Effector memory CD8-positive, alpha-beta T cell (primary cell): ENCODE data around the gene FOXR1.

Experiments used
- ATAC-seq: fragments of 150-1000 bp; cut with Tn5 transposase; replicated peaks from 2 replicates; pipeline ENCODE4 v1.10.0; 2021; ENCODE audit warnings: mild to moderate bottlenecking, moderate library complexity
- DNase-seq, 3 experiments: peaks; one replicate each; pipeline ENCODE4 v3.0.0; 2021
- H3K27ac Mint-ChIP-seq, 2 donors: one replicate each; pipeline ENCODE4 v1.8.0; 2022; ENCODE audit warnings: mild to moderate bottlenecking in 2 of 2, mixed read lengths in 2 of 2, moderate library complexity in 2 of 2
- H3K27me3 Mint-ChIP-seq, 2 donors: one replicate each; pipeline ENCODE4 v1.8.0; 2022; ENCODE audit warnings: mixed read lengths in 2 of 2
- H3K36me3 Mint-ChIP-seq: one replicate; pipeline ENCODE4 v1.8.0; 2022; ENCODE audit warnings: mild to moderate bottlenecking, moderate library complexity, mixed read lengths; ENCODE audit not compliant: insufficient read depth
- H3K4me1 Mint-ChIP-seq, 2 donors: one replicate each; pipeline ENCODE4 v1.8.0; 2022; ENCODE audit warnings: low read depth in 2 of 2, mixed read lengths in 2 of 2
- H3K4me3 Mint-ChIP-seq, 2 donors: one replicate each; pipeline ENCODE4 v1.8.0; 2022; ENCODE audit warnings: mild to moderate bottlenecking in 2 of 2, mixed read lengths in 2 of 2, moderate library complexity in 2 of 2
- H3K9me3 Mint-ChIP-seq, 2 donors: one replicate each; pipeline ENCODE4 v1.8.0; 2022; ENCODE audit warnings: mixed read lengths in 2 of 2
- total RNA-seq, 9 experiments: gene quantifications; one replicate each; lab custom pipeline; 2026; lab: John Stamatoyannopoulos, UW

Gene FOXR1
- 0 to 0.25 (median 0) reads per million in 9 experiments for total RNA-seq

- Mint-ChIP-seq H3K27me3 (peaks cover 28 to 53% of the 10 kb centered on the region in 2 donors), H3K36me3 (no peaks in the 10 kb centered on the region), H3K27ac (no peak within 1 kb of the TSS), H3K4me3 (no peak within 1 kb of the TSS), H3K9me3 (no peaks in the 10 kb centered on the region), H3K4me1 (no peaks in the 10 kb centered on the region)
- ATAC-seq (no peak), DNase-seq (no peak)
These were observed at the start of gene FOXR1 for GRCh38 chr11:118971646-118972045. Gene FOXR1, plus strand, starts transcription at chr11:118971761. Its CDS starts 171 bp downstream, at chr11:118971932.

- ATAC-seq: no peak
- Mint-ChIP-seq H3K4me3 (peak overlapping the region; percentile 91 to 94), H3K36me3 (peaks cover 87% of the 10 kb centered on the region), H3K27ac (peak overlapping the region; percentile 94 to 99), H3K9me3 (no peaks in the 10 kb centered on the region), H3K4me1 (peaks cover 68 to 70% of the 10 kb centered on the region in 2 donors), H3K27me3 (no peaks in the 10 kb centered on the region)
- DNase-seq: no peak
These were observed 49.4 kb upstream of the FOXR1 start for GRCh38 chr11:118921929-118922744.

GRCh38 chr11:118922745-118923627 is 48.6 kb upstream of the FOXR1 start:
- DNase-seq: no peak
- H3K4me3 Mint-ChIP-seq: peak overlapping the region; percentile 91 to 94
- peaks cover 68 to 70% of the 10 kb centered on the region in 2 donors for H3K4me1 Mint-ChIP-seq
- ATAC-seq: no peak
- peaks cover 86% of the 10 kb centered on the region for H3K36me3 Mint-ChIP-seq
- H3K27ac Mint-ChIP-seq: peak overlapping the region; percentile 94 to 99
- no peaks in the 10 kb centered on the region for H3K9me3 Mint-ChIP-seq
- H3K27me3 Mint-ChIP-seq: no peaks in the 10 kb centered on the region

GRCh38 chr11:118923721-118924587 is 47.6 kb upstream of the FOXR1 start:
- Mint-ChIP-seq H3K36me3 (peaks cover 87% of the 10 kb centered on the region), H3K4me1 (peaks cover 60 to 68% of the 10 kb centered on the region in 2 donors), H3K27me3 (no peaks in the 10 kb centered on the region), H3K9me3 (no peaks in the 10 kb centered on the region), H3K27ac (peak overlapping the region; percentile 94 to 99), H3K4me3 (peak overlapping the region; percentile 91 to 94)
- DNase-seq (peak in 1 of 3 experiments; percentile 37), ATAC-seq (no peak)

GRCh38 chr11:118924591-118925585 is 46.7 kb upstream of the FOXR1 start:
- Mint-ChIP-seq H3K27me3 (no peaks in the 10 kb centered on the region), H3K4me1 (peaks cover 53 to 60% of the 10 kb centered on the region in 2 donors), H3K4me3 (peak overlapping the region; percentile 91 to 94), H3K9me3 (no peaks in the 10 kb centered on the region), H3K27ac (peak overlapping the region; percentile 94 to 99), H3K36me3 (peaks cover 85% of the 10 kb centered on the region)
- DNase-seq (peak in 1 of 3 experiments; percentile 50), ATAC-seq (no peak)

GRCh38 chr11:118927554-118928100 is 43.9 kb upstream of the FOXR1 start:
- Mint-ChIP-seq H3K27ac (peak overlapping the region; percentile 99 to 100), H3K36me3 (peaks cover 79% of the 10 kb centered on the region), H3K9me3 (no peaks in the 10 kb centered on the region), H3K4me3 (peak overlapping the region; percentile 91 to 94), H3K4me1 (peaks cover 49 to 58% of the 10 kb centered on the region in 2 donors), H3K27me3 (no peaks in the 10 kb centered on the region)
- ATAC-seq: no peak
- DNase-seq: no peak

- Mint-ChIP-seq H3K27ac (peak overlapping the region; percentile 99 to 100), H3K4me3 (peak overlapping the region; percentile 91 to 94), H3K4me1 (peaks cover 45 to 51% of the 10 kb centered on the region in 2 donors), H3K36me3 (peaks cover 72% of the 10 kb centered on the region), H3K9me3 (no peaks in the 10 kb centered on the region), H3K27me3 (no peaks in the 10 kb centered on the region)
- DNase-seq (peak; percentile 90 to 94 (median 94)), ATAC-seq (peak; percentile 66)
These were observed 43.3 kb upstream of the FOXR1 start for GRCh38 chr11:118928101-118928869.

- no peaks in the 10 kb centered on the region for H3K27me3 Mint-ChIP-seq
- peak overlapping the region; percentile 99 to 100 for H3K27ac Mint-ChIP-seq
- no peak for DNase-seq
- H3K9me3 Mint-ChIP-seq: no peaks in the 10 kb centered on the region
- H3K36me3 Mint-ChIP-seq: peaks cover 65% of the 10 kb centered on the region
- H3K4me1 Mint-ChIP-seq: peaks cover 38 to 44% of the 10 kb centered on the region in 2 donors
- peak overlapping the region; percentile 91 to 94 for H3K4me3 Mint-ChIP-seq
- ATAC-seq: peak; percentile 4
These were observed 42.6 kb upstream of the FOXR1 start for GRCh38 chr11:118928870-118929500.

GRCh38 chr11:118929501-118930093 is 42.0 kb upstream of the FOXR1 start:
- peak; percentile 14 for ATAC-seq
- Mint-ChIP-seq H3K4me1 (peaks cover 34 to 39% of the 10 kb centered on the region in 2 donors), H3K9me3 (no peaks in the 10 kb centered on the region), H3K27ac (peak overlapping the region; percentile 99 to 100), H3K36me3 (peaks cover 62% of the 10 kb centered on the region), H3K27me3 (no peaks in the 10 kb centered on the region), H3K4me3 (peak overlapping the region; percentile 91 to 94)
- peak; percentile 70 to 74 (median 71) for DNase-seq

- DNase-seq: peak; percentile 83 to 91 (median 86)
- peak overlapping the region; percentile 91 to 94 for H3K4me3 Mint-ChIP-seq
- ATAC-seq: peak; percentile 11
- H3K36me3 Mint-ChIP-seq: peaks cover 56% of the 10 kb centered on the region
- H3K27me3 Mint-ChIP-seq: no peaks in the 10 kb centered on the region
- peak overlapping the region; percentile 99 to 100 for H3K27ac Mint-ChIP-seq
- H3K4me1 Mint-ChIP-seq: peaks cover 34 to 38% of the 10 kb centered on the region in 2 donors
- H3K9me3 Mint-ChIP-seq: no peaks in the 10 kb centered on the region
These were observed 41.4 kb upstream of the FOXR1 start for GRCh38 chr11:118930094-118930712.
